OCI-LY3 (cell line): ENCODE results near the gene NAA16.

Experiments used
- H2AFZ ChIP-seq: fragments of 200-600, 300-600 bp; shearing (Covaris generic); 2 replicates; pipeline ENCODE4 v1.6.0; 2014; ENCODE audit warnings: antibody characterized with exemption, low read depth, low read length
- H3K27ac ChIP-seq: fragments of 200-600, 300-600 bp; sonication (generic); 2 replicates; pipeline ENCODE4 v1.5.1; 2014; ENCODE audit warnings: mild to moderate bottlenecking, low read length, moderate library complexity, mixed read lengths
- H3K27me3 ChIP-seq: fragments of 200-600, 300-600 bp; sonication (generic); 2 replicates; pipeline ENCODE4 v1.6.1; 2014; ENCODE audit warnings: low read depth, low read length, mixed read lengths
- H3K36me3 ChIP-seq: fragments of 200-600, 300-600 bp; sonication (generic); replicated peaks from 2 replicates; pipeline ENCODE3; 2014; ENCODE audit warnings: low read depth, low read length, mixed read lengths
- H3K4me1 ChIP-seq: fragments of 300-600, 200-600 bp; sonication (generic); 2 replicates; pipeline ENCODE4 v1.6.1; 2014; ENCODE audit warnings: low read length, mixed read lengths
- H3K4me2 ChIP-seq: fragments of 200-600, 300-600 bp; sonication (generic); 2 replicates; pipeline ENCODE4 v1.6.1; 2014; ENCODE audit warnings: low read length, mixed read lengths
- H3K4me3 ChIP-seq: fragments of 300-600, 200-600 bp; sonication (generic); 2 replicates; pipeline ENCODE4 v1.5.1; 2014; ENCODE audit warnings: antibody characterized with exemption, mild to moderate bottlenecking, low read length, moderate library complexity
- H3K79me2 ChIP-seq: fragments of 300-600, 200-600 bp; shearing (Covaris generic); 2 replicates; pipeline ENCODE4 v1.6.1; 2014; ENCODE audit warnings: mild to moderate bottlenecking, low read length, mixed read lengths
- H3K9ac ChIP-seq: fragments of 300-600, 200-600 bp; shearing (Covaris generic); 2 replicates; pipeline ENCODE4 v1.6.0; 2014; ENCODE audit warnings: mild to moderate bottlenecking, low read length, moderate library complexity
- H3K9me3 ChIP-seq: fragments of 200-600, 300-600 bp; shearing (Covaris generic); 2 replicates; pipeline ENCODE4 v1.6.1; 2014; ENCODE audit warnings: low read length, mixed read lengths; ENCODE audit not compliant: insufficient read depth
- H4K20me1 ChIP-seq: fragments of 200-600, 300-600 bp; sonication (generic); 2 replicates; pipeline ENCODE4 v1.6.1; 2016; ENCODE audit warnings: low read length, mixed read lengths; ENCODE audit not compliant: insufficient read depth
- EZH2phosphoT487 ChIP-seq: fragments of 200-600 bp; shearing (Covaris generic); IDR thresholded peaks from 2 replicates; pipeline ENCODE4 v1.6.1; 2018; ENCODE audit warnings: antibody characterized with exemption, mixed run types, low read depth
- TF ChIP-seq, protein P1 (sequence below): fragments of 200-600, 300-600 bp; sonication (generic); IDR thresholded peaks from 2 replicates; pipeline ENCODE4 v1.5.1; 2014; ENCODE audit warnings: antibody characterized with exemption, low read length, low read depth

Gene NAA16

DNA sequence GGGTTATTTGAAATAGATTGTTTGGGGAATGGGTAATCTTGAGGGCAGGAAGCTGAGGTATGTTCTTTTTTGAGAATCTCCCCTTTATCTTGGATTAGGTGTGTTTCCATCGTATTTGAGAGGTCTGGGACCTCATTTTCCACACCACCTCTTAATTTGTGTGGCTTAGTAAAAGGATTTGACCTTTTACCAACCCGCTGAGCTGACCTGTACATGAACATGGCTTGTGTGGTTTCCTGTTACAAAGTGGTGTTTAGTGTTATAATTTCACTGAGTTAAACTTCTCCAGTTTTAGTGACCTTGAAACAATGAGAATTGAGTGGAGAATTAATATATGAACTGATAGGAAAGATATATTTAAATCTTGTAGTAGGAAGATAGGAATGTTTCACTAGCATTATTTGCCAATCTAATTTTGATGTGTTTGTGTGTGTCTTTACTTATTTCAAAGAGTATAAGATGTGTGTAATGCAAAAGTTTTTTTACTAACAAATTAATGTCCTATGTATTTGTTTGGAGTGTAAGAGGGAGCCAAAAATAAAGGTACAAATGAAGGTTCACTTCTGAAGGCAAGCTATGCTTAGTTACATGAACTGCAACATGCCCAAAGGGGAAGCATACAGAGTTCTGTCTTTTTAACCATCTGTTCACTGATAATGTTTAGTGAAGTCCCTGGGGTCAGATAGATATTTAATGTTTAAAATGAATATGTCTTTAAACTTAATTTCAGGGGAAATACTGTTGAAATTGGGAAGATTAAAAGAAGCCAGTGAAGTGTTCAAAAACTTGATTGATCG is 17.1 kb downstream of the NAA16 start:
- Histone ChIP-seq H3K79me2 (no peaks in the 10 kb centered on the region), H3K4me3 (no peak overlapping the region), H3K27ac (no peak overlapping the region), H3K4me2 (no peak overlapping the region), H3K4me1 (no peaks in the 10 kb centered on the region), H3K9ac (no peak overlapping the region), H3K9me3 (no peaks in the 10 kb centered on the region), H4K20me1 (no peaks in the 10 kb centered on the region), H3K36me3 (peaks cover 30% of the 10 kb centered on the region), H3K27me3 (no peaks in the 10 kb centered on the region), H2AFZ (no peak overlapping the region)
- TF ChIP-seq, protein P1, sequence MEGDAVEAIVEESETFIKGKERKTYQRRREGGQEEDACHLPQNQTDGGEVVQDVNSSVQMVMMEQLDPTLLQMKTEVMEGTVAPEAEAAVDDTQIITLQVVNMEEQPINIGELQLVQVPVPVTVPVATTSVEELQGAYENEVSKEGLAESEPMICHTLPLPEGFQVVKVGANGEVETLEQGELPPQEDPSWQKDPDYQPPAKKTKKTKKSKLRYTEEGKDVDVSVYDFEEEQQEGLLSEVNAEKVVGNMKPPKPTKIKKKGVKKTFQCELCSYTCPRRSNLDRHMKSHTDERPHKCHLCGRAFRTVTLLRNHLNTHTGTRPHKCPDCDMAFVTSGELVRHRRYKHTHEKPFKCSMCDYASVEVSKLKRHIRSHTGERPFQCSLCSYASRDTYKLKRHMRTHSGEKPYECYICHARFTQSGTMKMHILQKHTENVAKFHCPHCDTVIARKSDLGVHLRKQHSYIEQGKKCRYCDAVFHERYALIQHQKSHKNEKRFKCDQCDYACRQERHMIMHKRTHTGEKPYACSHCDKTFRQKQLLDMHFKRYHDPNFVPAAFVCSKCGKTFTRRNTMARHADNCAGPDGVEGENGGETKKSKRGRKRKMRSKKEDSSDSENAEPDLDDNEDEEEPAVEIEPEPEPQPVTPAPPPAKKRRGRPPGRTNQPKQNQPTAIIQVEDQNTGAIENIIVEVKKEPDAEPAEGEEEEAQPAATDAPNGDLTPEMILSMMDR, result no peak
- TF ChIP-seq EZH2phosphoT487, result no peak

DNA sequence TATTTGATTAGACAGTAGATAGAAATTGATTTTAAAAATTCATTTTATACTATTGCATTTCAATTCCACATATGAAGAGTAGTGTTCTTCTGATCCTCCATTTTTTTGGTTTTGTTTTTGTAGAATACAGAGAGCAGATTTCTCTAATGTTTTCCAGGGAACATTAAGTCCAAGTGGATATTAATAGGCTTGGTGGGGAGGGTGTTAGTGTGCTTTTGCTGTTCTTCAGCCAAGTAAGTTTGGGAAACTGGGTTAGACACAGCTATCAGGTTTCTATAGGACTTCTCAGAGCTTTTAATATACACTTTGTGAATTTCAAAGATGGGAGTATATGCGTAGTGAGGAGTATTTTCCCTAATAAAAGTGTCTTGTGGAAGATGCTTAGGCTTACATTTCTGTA is 21.8 kb downstream of the NAA16 start:
- Histone ChIP-seq H3K4me1 (no peaks in the 10 kb centered on the region), H3K36me3 (peaks cover 24% of the 10 kb centered on the region), H2AFZ (no peak overlapping the region)

DNA sequence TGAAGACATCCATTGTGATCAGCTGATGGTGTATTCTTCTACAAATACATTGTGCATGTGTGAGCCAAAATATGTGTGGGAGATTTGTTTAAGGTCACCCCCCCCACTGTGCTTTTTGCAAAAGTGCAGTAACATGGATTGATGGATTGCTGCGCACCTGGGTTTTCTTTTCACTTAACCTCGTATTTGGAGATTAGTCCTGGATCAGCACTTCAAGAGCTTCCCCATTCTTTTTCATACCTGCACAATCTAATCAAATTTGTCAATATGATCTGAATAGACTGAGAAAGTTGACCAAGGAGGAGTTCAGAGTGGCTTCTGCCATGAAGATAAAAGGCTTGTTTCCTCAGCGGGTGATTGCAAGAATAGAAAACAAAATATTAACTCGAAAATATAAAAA is 23.7 kb downstream of the NAA16 start:
- Histone ChIP-seq H3K27me3 (no peaks in the 10 kb centered on the region), H3K9me3 (no peaks in the 10 kb centered on the region), H3K4me1 (no peaks in the 10 kb centered on the region), H3K4me2 (no peak overlapping the region), H3K27ac (no peak overlapping the region), H3K9ac (no peak overlapping the region), H3K79me2 (no peaks in the 10 kb centered on the region), H3K4me3 (no peak overlapping the region), H4K20me1 (no peaks in the 10 kb centered on the region; the same call in 1 of the 2 replicates), H3K36me3 (peaks cover 16% of the 10 kb centered on the region), H2AFZ (no peak overlapping the region)
- TF ChIP-seq, protein P1, result no peak
- TF ChIP-seq EZH2phosphoT487, result no peak

More for the DNA sequence above, 21.8 kb downstream of the NAA16 start:
- no peaks in the 10 kb centered on the region for H3K27me3 ChIP-seq
- H4K20me1 ChIP-seq, result no peaks in the 10 kb centered on the region; the same call in 1 of the 2 replicates
- no peak overlapping the region for H3K4me3 ChIP-seq
- H3K27ac ChIP-seq, result no peak overlapping the region
- no peak overlapping the region for H3K4me2 ChIP-seq
- no peaks in the 10 kb centered on the region for H3K79me2 ChIP-seq
- H3K9me3 ChIP-seq, result no peaks in the 10 kb centered on the region
- TF ChIP-seq, protein P1, result no peak
- TF ChIP-seq EZH2phosphoT487, result no peak
- no peak overlapping the region for H3K9ac ChIP-seq

- peaks cover 23% of the 10 kb centered on the region for H3K36me3 ChIP-seq
- no peaks in the 10 kb centered on the region for H3K9me3 ChIP-seq
- H3K27me3 ChIP-seq, result no peaks in the 10 kb centered on the region
- no peak overlapping the region for H3K4me3 ChIP-seq
- H3K4me2 ChIP-seq, result no peak overlapping the region
- no peaks in the 10 kb centered on the region for H4K20me1 ChIP-seq
- H3K9ac ChIP-seq, result no peak overlapping the region
- H2AFZ ChIP-seq, result no peak overlapping the region
- TF ChIP-seq, protein P1, result no peak
- peaks cover 15% of the 10 kb centered on the region for H3K79me2 ChIP-seq
- no peak overlapping the region for H3K27ac ChIP-seq
- H3K4me1 ChIP-seq, result no peaks in the 10 kb centered on the region
Observed at GRCh38 chr13:41344358-41344757, 33.3 kb downstream of the NAA16 start.
